Trophoblast cell (in vitro differentiated cells and primary cell): ENCODE results near the gene PACSIN2.
A peak's percentile ranks its signal among the peaks of the same experiment; 100 is the strongest.

Experiments
- DNase-seq, 2 donors: peaks; one replicate each; pipeline ENCODE4 v3.0.0-alpha.2; 2016
- H2AFZ ChIP-seq: 2 replicates; pipeline ENCODE4 v1.6.1; 2013; ENCODE audit warnings: low read length, moderate library complexity, mild to moderate bottlenecking; ENCODE audit not compliant: insufficient read depth, poor library complexity
- H2AK5ac ChIP-seq: 2 replicates; pipeline ENCODE4 v1.6.1; 2013; ENCODE audit warnings: mild to moderate bottlenecking, low read length
- H2BK120ac ChIP-seq: 2 replicates; pipeline ENCODE4 v1.6.1; 2013; ENCODE audit warnings: low read length, mild to moderate bottlenecking, moderate library complexity; ENCODE audit not compliant: insufficient read depth, poor library complexity
- H2BK12ac ChIP-seq: 2 replicates; pipeline ENCODE4 v1.6.1; 2013; ENCODE audit warnings: mild to moderate bottlenecking, low read length, moderate library complexity
- H2BK5ac ChIP-seq: 2 replicates; pipeline ENCODE4 v1.6.1; 2013; ENCODE audit warnings: low read length, low read depth, moderate library complexity, mild to moderate bottlenecking; ENCODE audit not compliant: poor library complexity
- H3K14ac ChIP-seq: 2 replicates; pipeline ENCODE4 v1.6.1; 2013; ENCODE audit warnings: mild to moderate bottlenecking, low read length
- H3K18ac ChIP-seq: 2 replicates; pipeline ENCODE4 v1.6.1; 2013; ENCODE audit warnings: mild to moderate bottlenecking, low read length
- H3K23ac ChIP-seq: 2 replicates; pipeline ENCODE4 v1.6.1; 2013; ENCODE audit warnings: low read length
- H3K27ac ChIP-seq: 2 replicates; pipeline ENCODE4 v1.5.1; 2013; ENCODE audit warnings: low read depth, mild to moderate bottlenecking, inconsistent platforms, low read length, moderate library complexity
- H3K27me3 ChIP-seq: 2 replicates; pipeline ENCODE4 v1.6.1; 2013; ENCODE audit warnings: inconsistent platforms, mild to moderate bottlenecking, low read length, moderate library complexity; ENCODE audit not compliant: insufficient read depth
- H3K36me3 ChIP-seq, 2 experiments: 1 replicate in 1 of 2; 2 replicates in 1 of 2; pipeline ENCODE4 v1.6.1; 2013; ENCODE audit warnings: low read length in 2 of 2, mild to moderate bottlenecking in 2 of 2, moderate library complexity in 1 of 2; ENCODE audit not compliant: insufficient read depth in 2 of 2, control insufficient read depth in 1 of 2
- H3K4ac ChIP-seq: 2 replicates; pipeline ENCODE4 v1.6.1; 2013; ENCODE audit warnings: low read depth, mild to moderate bottlenecking, low read length, moderate library complexity
- H3K4me1 ChIP-seq, 2 experiments: 1 replicate in 1 of 2; 2 replicates in 1 of 2; pipeline ENCODE4 v1.6.1; 2013; ENCODE audit warnings: low read length in 2 of 2, mild to moderate bottlenecking in 2 of 2, moderate library complexity in 1 of 2; ENCODE audit not compliant: insufficient read depth in 2 of 2, control insufficient read depth in 1 of 2
- H3K4me2 ChIP-seq: 2 replicates; pipeline ENCODE4 v1.6.1; 2013; ENCODE audit warnings: inconsistent platforms, mild to moderate bottlenecking, low read length, moderate library complexity
- H3K4me3 ChIP-seq: 2 replicates; pipeline ENCODE4 v1.5.1; 2013; ENCODE audit warnings: mild to moderate bottlenecking, low read depth, low read length, inconsistent platforms
- H3K79me1 ChIP-seq: one replicate; pipeline ENCODE4 v1.6.1; 2013; ENCODE audit warnings: low read length
- H3K79me2 ChIP-seq: 2 replicates; pipeline ENCODE4 v1.6.1; 2013; ENCODE audit warnings: low read length, mild to moderate bottlenecking; ENCODE audit not compliant: control insufficient read depth, insufficient read depth, poor library complexity
- H3K9ac ChIP-seq: 2 replicates; pipeline ENCODE4 v1.6.1; 2013; ENCODE audit warnings: mild to moderate bottlenecking, low read length
- H3K9me3 ChIP-seq: 2 replicates; pipeline ENCODE4 v1.6.1; 2013; ENCODE audit warnings: low read depth, mild to moderate bottlenecking, control low read depth, inconsistent platforms, low read length; ENCODE audit not compliant: insufficient read depth
- H4K12ac ChIP-seq: 2 replicates; pipeline ENCODE4 v1.6.1; 2013; ENCODE audit warnings: low read depth, mild to moderate bottlenecking, low read length, moderate library complexity
- H4K8ac ChIP-seq: 2 replicates; pipeline ENCODE4 v1.6.1; 2013; ENCODE audit warnings: low read depth, mild to moderate bottlenecking, low read length, moderate library complexity
- H4K91ac ChIP-seq: one replicate; pipeline ENCODE4 v1.6.1; 2013; ENCODE audit warnings: low read depth, mild to moderate bottlenecking, low read length, moderate library complexity
- WGBS: extraction: QIAGEN DNeasy Blood & Tissue Kit; methylation state at CpG from one replicate; pipeline ENCODE4 v1.1.7; 2013; ENCODE audit warnings: missing lambda C conversion rate; ENCODE audit not compliant: insufficient read length, insufficient coverage; ENCODE audit errors: extremely low coverage; 5-methylcytosine and 5-hydroxymethylcytosine counted together

PACSIN2 gene

GRCh38 chr22:42945027-42945426, 69.9 kb downstream of the PACSIN2 start:
- Histone ChIP-seq H3K23ac (no peak overlapping the region), H3K4ac (peak overlapping the region; percentile 63), H3K27ac (no peak overlapping the region), H3K79me2 (peaks cover 6% of the 10 kb centered on the region), H4K12ac (no peak overlapping the region), H4K91ac (peak overlapping the region; percentile 1), H2AK5ac (no peak overlapping the region), H4K8ac (no peak overlapping the region), H2BK5ac (no peak overlapping the region), H3K9me3 (no peaks in the 10 kb centered on the region), H3K36me3 (peaks cover 5 to 6% of the 10 kb centered on the region in 2 experiments), H3K18ac (peak overlapping the region; percentile 25), H3K4me3 (no peak overlapping the region), H3K14ac (no peak overlapping the region), H2BK12ac (peak overlapping the region; percentile 38), H3K9ac (no peak overlapping the region), H3K4me2 (no peak overlapping the region), H3K27me3 (no peaks in the 10 kb centered on the region), H2BK120ac (no peak overlapping the region), H3K79me1 (peaks cover 10% of the 10 kb centered on the region), H2AFZ (no peak overlapping the region), H3K4me1 (peaks cover 27 to 39% of the 10 kb centered on the region in 2 experiments)
- DNase-seq: no peak
- WGBS: no CpG with 5 or more reads among the region's 9 CpGs

GRCh38 chr22:42944409-42944808, 70.5 kb downstream of the PACSIN2 start:
- H3K23ac ChIP-seq: no peak overlapping the region
- H2BK5ac ChIP-seq: no peak overlapping the region
- H3K14ac ChIP-seq: no peak overlapping the region
- H3K9me3 ChIP-seq: no peaks in the 10 kb centered on the region
- H3K18ac ChIP-seq: no peak overlapping the region
- no peak overlapping the region for H4K8ac ChIP-seq
- H4K12ac ChIP-seq: no peak overlapping the region
- H3K36me3 ChIP-seq: peaks cover 5 to 6% of the 10 kb centered on the region in 2 experiments
- no peak overlapping the region for H2BK12ac ChIP-seq
- no peak overlapping the region for H3K9ac ChIP-seq
- peaks cover 6% of the 10 kb centered on the region for H3K79me2 ChIP-seq
- no CpG with 5 or more reads among the region's 5 CpGs for WGBS
- H4K91ac ChIP-seq: no peak overlapping the region
- H3K4me3 ChIP-seq: no peak overlapping the region
- no peak overlapping the region for H2AK5ac ChIP-seq
- peaks cover 10% of the 10 kb centered on the region for H3K79me1 ChIP-seq
- H2BK120ac ChIP-seq: no peak overlapping the region
- no peak overlapping the region for H2AFZ ChIP-seq
- H3K4ac ChIP-seq: no peak overlapping the region
- H3K27ac ChIP-seq: no peak overlapping the region
- H3K4me2 ChIP-seq: no peak overlapping the region
- H3K27me3 ChIP-seq: no peaks in the 10 kb centered on the region
- H3K4me1 ChIP-seq: peaks cover 29 to 42% of the 10 kb centered on the region in 2 experiments
- DNase-seq: no peak

GRCh38 chr22:42943981-42944380, 71.0 kb downstream of the PACSIN2 start:
- Histone ChIP-seq H3K27me3 (no peaks in the 10 kb centered on the region), H4K91ac (no peak overlapping the region), H3K79me1 (peaks cover 10% of the 10 kb centered on the region), H3K36me3 (peaks cover 5 to 6% of the 10 kb centered on the region in 2 experiments), H3K4ac (no peak overlapping the region), H2BK5ac (no peak overlapping the region), H3K4me2 (no peak overlapping the region), H2BK120ac (no peak overlapping the region), H2AK5ac (no peak overlapping the region), H3K18ac (no peak overlapping the region), H4K12ac (no peak overlapping the region), H3K23ac (no peak overlapping the region), H3K79me2 (peaks cover 6% of the 10 kb centered on the region), H3K27ac (no peak overlapping the region), H3K9ac (no peak overlapping the region), H2AFZ (no peak overlapping the region), H3K14ac (no peak overlapping the region), H4K8ac (no peak overlapping the region), H2BK12ac (no peak overlapping the region), H3K4me1 (peaks cover 28 to 42% of the 10 kb centered on the region in 2 experiments), H3K9me3 (no peaks in the 10 kb centered on the region), H3K4me3 (no peak overlapping the region)
- no CpG with 5 or more reads among the region's 3 CpGs for WGBS
- DNase-seq: no peak

- H2BK120ac ChIP-seq: no peak overlapping the region
- H3K79me1 ChIP-seq: peaks cover 6% of the 10 kb centered on the region
- H3K14ac ChIP-seq: no peak overlapping the region
- no peak overlapping the region for H3K9ac ChIP-seq
- no peak for DNase-seq
- H2BK12ac ChIP-seq: no peak overlapping the region
- no peaks in the 10 kb centered on the region for H3K27me3 ChIP-seq
- no peak overlapping the region for H2BK5ac ChIP-seq
- no peak overlapping the region for H3K27ac ChIP-seq
- no peaks in the 10 kb centered on the region for H3K9me3 ChIP-seq
- H4K91ac ChIP-seq: no peak overlapping the region
- no peak overlapping the region for H3K4me2 ChIP-seq
- no peak overlapping the region for H4K8ac ChIP-seq
- no peak overlapping the region for H3K4me3 ChIP-seq
- peaks cover 7% of the 10 kb centered on the region for H3K79me2 ChIP-seq
- no peak overlapping the region for H2AFZ ChIP-seq
- H3K23ac ChIP-seq: no peak overlapping the region
- H4K12ac ChIP-seq: no peak overlapping the region
- peaks cover 24 to 43% of the 10 kb centered on the region in 2 experiments for H3K4me1 ChIP-seq
- H3K36me3 ChIP-seq: peaks cover 3 to 6% of the 10 kb centered on the region in 2 experiments
- no peak overlapping the region for H3K4ac ChIP-seq
- WGBS: no CpG with 5 or more reads among the region's 2 CpGs
- H3K18ac ChIP-seq: no peak overlapping the region
- H2AK5ac ChIP-seq: no peak overlapping the region
Observed at GRCh38 chr22:42942351-42942750, 72.6 kb downstream of the PACSIN2 start.
